ENCODE results near the gene C4B. TPM values are rescaled to one million over a fixed set of nuclear protein-coding genes. Genes with fewer than 3 reads are reported as not detected.

Gene C4B
- total and polyA plus RNA-seq, 9 of the 15 experiments (the other 6 are each of a cell fraction or from before 2014, with no cell fraction given), result 0.32 to 8.8 (median 5.4) TPM

DNA sequence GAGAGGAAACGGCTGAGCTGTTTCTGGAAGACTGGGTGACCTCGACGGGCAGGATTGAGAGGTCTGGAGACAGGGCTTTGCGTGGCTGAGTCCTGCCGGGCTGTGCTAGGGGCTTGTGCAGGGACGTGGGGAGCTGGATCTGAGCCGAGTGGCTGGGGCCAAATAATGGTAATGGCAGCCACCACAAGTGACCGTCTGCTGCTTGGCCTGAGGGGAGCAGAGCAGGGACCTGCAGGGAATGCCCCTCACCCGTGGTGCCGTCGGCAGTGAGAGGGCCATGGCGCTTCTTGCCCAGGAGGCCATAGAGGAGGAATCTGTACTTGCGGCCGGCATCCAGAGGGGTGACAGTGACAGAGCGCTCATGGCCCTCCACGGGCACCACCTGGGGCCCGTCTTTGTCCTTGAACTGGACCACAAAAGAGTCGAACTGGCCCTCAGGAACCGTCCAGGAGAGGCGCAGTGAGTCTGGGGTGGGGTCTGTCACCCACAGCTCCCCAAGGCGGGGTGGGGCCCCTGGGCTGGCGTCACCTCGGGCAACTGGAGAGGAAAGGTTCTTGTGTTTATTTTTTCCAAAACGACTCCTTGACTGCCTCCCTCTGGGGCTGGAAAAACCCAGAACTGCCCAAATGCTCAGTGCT, 55.4 kb downstream of the C4B start:
- no TSS peak for BruUV-seq (replicated peaks)
- ChIA-PET CTCF (ENCODE audit: low intra/inter-chr PET ratio) (no interaction called here), POLR2A (no interaction called here)
- Histone ChIP-seq H3K36me3 (ENCODE audit: control insufficient read depth, insufficient read depth, low read length) (no peaks in the 10 kb centered on the region), H3K79me2 (ENCODE audit: control insufficient read depth, insufficient read depth, low read length) (no peaks in the 10 kb centered on the region), H3K27me3 (ENCODE audit: control insufficient read depth in 2 of 2, insufficient read depth in 2 of 2, low read length in 2 of 2) (peaks cover 52 to 68% of the 10 kb centered on the region in 2 experiments), H3K9ac (ENCODE audit: insufficient read depth in 1 of 2, low read depth in 2 of 2, low read length in 2 of 2) (no peak overlapping the region; a peak in 1 of 4 replicates), H3K4me1 (replicated peaks in 1 of 2; ENCODE audit: control insufficient read depth in 2 of 2, insufficient read depth in 2 of 2, low read length in 2 of 2) (peaks cover 0 to 13% of the 10 kb centered on the region in 2 experiments; a peak in 2 of 5 replicates), H3K27ac (ENCODE audit: extremely low read depth, low read depth, low read length) (no peak overlapping the region), H4K20me1 (replicated peaks; ENCODE audit: control insufficient read depth, insufficient read depth, low read length) (no peaks in the 10 kb centered on the region), H3K9me1 (ENCODE audit: control insufficient read depth, insufficient read depth, low read length) (no peaks in the 10 kb centered on the region), H3K4me2 (ENCODE audit: insufficient read depth, low read length) (no peak overlapping the region), H3K4me3 (no peak overlapping the region), H2AFZ (ENCODE audit: low read depth, low read length) (no peak overlapping the region), H3K9me3 (replicated peaks; ENCODE audit: control insufficient read depth, insufficient read depth, low read depth, low read length) (no peaks in the 10 kb centered on the region)
- 12% methylated on average over 24 of the region's 24 CpGs for WGBS (ENCODE audit: insufficient coverage, low coverage, missing lambda C conversion rate)
- no peak for FAIRE-seq
- in situ Hi-C loops (cut with MboI), result no loop called here
- intact Hi-C loops (cut with micrococcal nuclease), result no loop called here
- peak; percentile 16; the same call in 1 of the 3 replicates for ATAC-seq
- DNase-seq (ENCODE audit: extremely low read depth in 1 of 4, low spot score in 3 of 4), result no peak
- TF ChIP-seq TBP (optimal IDR thresholded peaks at IDR 0.05; ENCODE audit: low read depth, low read length), result no peak
- no peak for TF ChIP-seq RCOR1 (IDR thresholded peaks at IDR 0.05; ENCODE audit: borderline replicate concordance in 1 of 2, low read depth in 2 of 2, low read length in 2 of 2)
- no peak for TF ChIP-seq PYGO2 (tag; IDR thresholded peaks at IDR 0.05)
- TF ChIP-seq, protein P1, sequence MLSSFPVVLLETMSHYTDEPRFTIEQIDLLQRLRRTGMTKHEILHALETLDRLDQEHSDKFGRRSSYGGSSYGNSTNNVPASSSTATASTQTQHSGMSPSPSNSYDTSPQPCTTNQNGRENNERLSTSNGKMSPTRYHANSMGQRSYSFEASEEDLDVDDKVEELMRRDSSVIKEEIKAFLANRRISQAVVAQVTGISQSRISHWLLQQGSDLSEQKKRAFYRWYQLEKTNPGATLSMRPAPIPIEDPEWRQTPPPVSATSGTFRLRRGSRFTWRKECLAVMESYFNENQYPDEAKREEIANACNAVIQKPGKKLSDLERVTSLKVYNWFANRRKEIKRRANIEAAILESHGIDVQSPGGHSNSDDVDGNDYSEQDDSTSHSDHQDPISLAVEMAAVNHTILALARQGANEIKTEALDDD (IDR thresholded peaks at IDR 0.05), result no peak
- no peak for TF ChIP-seq LARP7 (IDR thresholded peaks at IDR 0.05)
- TF ChIP-seq BCOR (IDR thresholded peaks at IDR 0.05), result no peak
- no peak for TF ChIP-seq ZKSCAN1 (IDR thresholded peaks at IDR 0.05; ENCODE audit: low read depth, low read length)
- TF ChIP-seq PHB2 (IDR thresholded peaks at IDR 0.05; ENCODE audit: low read depth), result no peak
- TF ChIP-seq NFATC3 (IDR thresholded peaks at IDR 0.05), result no peak
- TF ChIP-seq EWSR1 (IDR thresholded peaks at IDR 0.05; ENCODE audit: borderline replicate concordance, low read depth, partially characterized antibody), result no peak
- TF ChIP-seq, protein P2, sequence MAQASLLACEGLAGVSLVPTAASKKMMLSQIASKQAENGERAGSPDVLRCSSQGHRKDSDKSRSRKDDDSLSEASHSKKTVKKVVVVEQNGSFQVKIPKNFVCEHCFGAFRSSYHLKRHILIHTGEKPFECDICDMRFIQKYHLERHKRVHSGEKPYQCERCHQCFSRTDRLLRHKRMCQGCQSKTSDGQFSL (CRISPR knock-in tag; IDR thresholded peaks at IDR 0.05), result no peak
- TF ChIP-seq, protein P2 (tag; IDR thresholded peaks at IDR 0.05), result no peak
- no peak for TF ChIP-seq MCM2 (IDR thresholded peaks at IDR 0.05; ENCODE audit: low read depth)
- TF ChIP-seq HMG20B (CRISPR knock-in tag; IDR thresholded peaks at IDR 0.05), result no peak

All from K562 (cell line).